HG02840 (cell line): ENCODE results near the gene CLDN20.

Experiments used
- ATAC-seq: cut with Tn5 transposase; IDR thresholded peaks from one replicate; pipeline ENCODE4 v1.9.1; 2021; ENCODE audit warnings: mild to moderate bottlenecking, moderate library complexity, moderate number of reproducible peaks; ENCODE audit not compliant: unreplicated experiment, low FRiP score

The CLDN20 gene

GRCh38 chr6:155244434-155244833 lies 19.4 kb upstream of the CLDN20 start:
- no peak for ATAC-seq

GRCh38 chr6:155245193-155245592 lies 18.6 kb upstream of the CLDN20 start:
- ATAC-seq, result no peak

- ATAC-seq, result no peak
Measured at GRCh38 chr6:155245831-155246230, 18.0 kb upstream of the CLDN20 start.

GRCh38 chr6:155246825-155247224 lies 17.0 kb upstream of the CLDN20 start:
- ATAC-seq, result no peak

GRCh38 chr6:155247618-155248007 lies 16.2 kb upstream of the CLDN20 start:
- no peak for ATAC-seq

- no peak for ATAC-seq
Measured at GRCh38 chr6:155248008-155249001, 15.5 kb upstream of the CLDN20 start.

GRCh38 chr6:155250701-155251381 lies 13.0 kb upstream of the CLDN20 start:
- ATAC-seq, result no peak

GRCh38 chr6:155252581-155252980 lies 11.2 kb upstream of the CLDN20 start:
- ATAC-seq, result no peak

GRCh38 chr6:155253337-155253736 lies 10.5 kb upstream of the CLDN20 start:
- ATAC-seq, result no peak

GRCh38 chr6:155254139-155254538 lies 9.7 kb upstream of the CLDN20 start:
- ATAC-seq, result no peak

GRCh38 chr6:155256122-155256795 lies 7.6 kb upstream of the CLDN20 start:
- no peak for ATAC-seq

- no peak for ATAC-seq
Measured at GRCh38 chr6:155257796-155258195, 6.0 kb upstream of the CLDN20 start.

GRCh38 chr6:155259204-155259603 lies 4.6 kb upstream of the CLDN20 start:
- no peak for ATAC-seq

GRCh38 chr6:155259897-155260296 lies 3.9 kb upstream of the CLDN20 start:
- ATAC-seq, result no peak

- no peak for ATAC-seq
Measured at GRCh38 chr6:155260686-155261085, 3.1 kb upstream of the CLDN20 start.

- no peak for ATAC-seq
Measured at GRCh38 chr6:155261111-155261900, 2.5 kb upstream of the CLDN20 start.

- no peak for ATAC-seq
Measured at GRCh38 chr6:155262655-155263054, 1.2 kb upstream of the CLDN20 start.

GRCh38 chr6:155264693-155265320 lies 994 bp downstream of the CLDN20 start:
- no peak for ATAC-seq

- ATAC-seq, result no peak
Measured at GRCh38 chr6:155265843-155266535, 2.2 kb downstream of the CLDN20 start.
